BE2C (cell line): Measurements from ENCODE around the gene RASAL1. TPM values are rescaled to one million over a fixed set of nuclear protein-coding genes. Genes with fewer than 3 reads are reported as not detected.
A peak's percentile ranks its signal among the peaks of the same experiment; 100 is the strongest.

ENCODE experiments used
- DNase-seq: peaks from one replicate; pipeline ENCODE4 v3.0.0-alpha.2; 2020
- H3K27me3 ChIP-seq: fragments of 250-450 bp; sonication (Bioruptor Pico); 2 replicates; pipeline ENCODE4 v1.5.1; 2020; ENCODE audit warnings: mild to moderate bottlenecking
- H3K36me3 ChIP-seq: fragments of 250-450 bp; sonication (Bioruptor Pico); 2 replicates; pipeline ENCODE4 v1.5.1; 2020; ENCODE audit warnings: mild to moderate bottlenecking
- H3K4me1 ChIP-seq: fragments of 250-450 bp; sonication (Bioruptor Pico); 2 replicates; pipeline ENCODE4 v1.5.1; 2020
- H3K4me3 ChIP-seq: 2 replicates; pipeline ENCODE4 v1.5.1; 2011; ENCODE audit warnings: low read depth, low read length
- H3K9me3 ChIP-seq: fragments of 250-450 bp; sonication (Bioruptor Pico); 2 replicates; pipeline ENCODE4 v1.5.1; 2020
- polyA plus RNA-seq: library from polyadenylated mRNA; unstranded; fragments of >200 nt; gene quantifications from one replicate; pipeline ENCODE4 v1.2.1, GENCODE V29; 2012; ENCODE audit warnings: low read depth, missing spikeins; ENCODE audit not compliant: insufficient read length, insufficient read depth
- TF ChIP-seq, protein P1 (sequence below): IDR thresholded peaks from 2 replicates; pipeline ENCODE4 v1.5.1; 2012; ENCODE audit warnings: mild to moderate bottlenecking, low read depth, low read length

RASAL1 gene, protein sequence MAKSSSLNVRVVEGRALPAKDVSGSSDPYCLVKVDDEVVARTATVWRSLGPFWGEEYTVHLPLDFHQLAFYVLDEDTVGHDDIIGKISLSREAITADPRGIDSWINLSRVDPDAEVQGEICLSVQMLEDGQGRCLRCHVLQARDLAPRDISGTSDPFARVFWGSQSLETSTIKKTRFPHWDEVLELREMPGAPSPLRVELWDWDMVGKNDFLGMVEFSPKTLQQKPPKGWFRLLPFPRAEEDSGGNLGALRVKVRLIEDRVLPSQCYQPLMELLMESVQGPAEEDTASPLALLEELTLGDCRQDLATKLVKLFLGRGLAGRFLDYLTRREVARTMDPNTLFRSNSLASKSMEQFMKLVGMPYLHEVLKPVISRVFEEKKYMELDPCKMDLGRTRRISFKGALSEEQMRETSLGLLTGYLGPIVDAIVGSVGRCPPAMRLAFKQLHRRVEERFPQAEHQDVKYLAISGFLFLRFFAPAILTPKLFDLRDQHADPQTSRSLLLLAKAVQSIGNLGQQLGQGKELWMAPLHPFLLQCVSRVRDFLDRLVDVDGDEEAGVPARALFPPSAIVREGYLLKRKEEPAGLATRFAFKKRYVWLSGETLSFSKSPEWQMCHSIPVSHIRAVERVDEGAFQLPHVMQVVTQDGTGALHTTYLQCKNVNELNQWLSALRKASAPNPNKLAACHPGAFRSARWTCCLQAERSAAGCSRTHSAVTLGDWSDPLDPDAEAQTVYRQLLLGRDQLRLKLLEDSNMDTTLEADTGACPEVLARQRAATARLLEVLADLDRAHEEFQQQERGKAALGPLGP
- not detected for polyA plus RNA-seq

DNA sequence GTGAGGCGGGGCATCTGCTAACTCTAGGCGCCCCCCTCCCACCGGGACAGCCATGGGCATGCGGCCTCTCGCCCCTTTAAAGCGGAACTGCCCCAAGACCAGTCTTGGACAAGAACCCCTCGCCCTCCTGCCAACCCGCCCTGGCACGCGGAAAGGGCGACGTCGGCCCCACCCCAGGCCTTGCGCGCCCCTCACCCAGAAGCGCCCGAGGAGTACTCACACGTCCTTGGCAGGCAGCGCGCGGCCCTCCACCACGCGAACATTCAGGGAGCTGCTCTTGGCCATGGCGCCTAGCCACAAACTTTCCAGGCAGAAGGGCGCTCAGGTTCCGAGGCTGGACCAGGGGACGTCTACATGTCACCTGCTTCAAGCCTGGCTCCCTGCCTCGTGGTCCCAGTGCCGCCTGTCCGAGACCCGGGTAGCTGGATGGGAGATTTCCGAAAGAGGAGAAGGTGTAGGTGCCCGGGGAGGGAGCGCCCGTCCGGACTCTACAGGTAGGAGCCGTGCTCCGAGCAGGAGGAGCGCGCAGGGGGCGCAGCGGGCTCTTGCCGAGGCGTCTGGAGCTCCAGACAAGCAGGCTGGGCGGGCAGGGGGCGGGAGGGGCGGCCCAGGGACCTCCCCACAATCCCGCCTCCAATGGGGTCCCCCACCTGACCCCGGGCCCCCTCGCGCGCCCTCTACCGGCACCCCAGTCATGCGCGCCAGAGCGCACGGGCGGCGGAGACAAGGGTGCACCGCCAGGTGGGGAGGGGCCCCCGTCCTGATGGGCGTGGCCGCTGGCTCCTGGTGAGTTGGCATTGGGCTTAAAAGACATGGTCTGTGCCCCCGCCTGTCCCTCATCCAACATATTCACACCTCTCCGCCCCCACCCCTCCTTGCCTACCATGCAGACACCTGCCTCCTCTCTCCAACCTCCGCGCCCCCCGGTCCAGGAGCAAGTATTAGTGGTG, at the start of gene RASAL1:
Gene RASAL1 (minus strand): TSS at position 584 of the 950 bp plus-strand sequence. CDS start 299 bp downstream, at position 285.
- Histone ChIP-seq H3K4me3 (no peak within 1 kb of the TSS; the same call in 1 of the 2 replicates), H3K27me3 (no peaks in the 10 kb centered on the region; the same call in 1 of the 2 replicates), H3K9me3 (no peaks in the 10 kb centered on the region), H3K36me3 (no peaks in the 10 kb centered on the region), H3K4me1 (peaks cover 6% of the 10 kb centered on the region)
- peak; percentile 46 for DNase-seq
- TF ChIP-seq, protein P1, sequence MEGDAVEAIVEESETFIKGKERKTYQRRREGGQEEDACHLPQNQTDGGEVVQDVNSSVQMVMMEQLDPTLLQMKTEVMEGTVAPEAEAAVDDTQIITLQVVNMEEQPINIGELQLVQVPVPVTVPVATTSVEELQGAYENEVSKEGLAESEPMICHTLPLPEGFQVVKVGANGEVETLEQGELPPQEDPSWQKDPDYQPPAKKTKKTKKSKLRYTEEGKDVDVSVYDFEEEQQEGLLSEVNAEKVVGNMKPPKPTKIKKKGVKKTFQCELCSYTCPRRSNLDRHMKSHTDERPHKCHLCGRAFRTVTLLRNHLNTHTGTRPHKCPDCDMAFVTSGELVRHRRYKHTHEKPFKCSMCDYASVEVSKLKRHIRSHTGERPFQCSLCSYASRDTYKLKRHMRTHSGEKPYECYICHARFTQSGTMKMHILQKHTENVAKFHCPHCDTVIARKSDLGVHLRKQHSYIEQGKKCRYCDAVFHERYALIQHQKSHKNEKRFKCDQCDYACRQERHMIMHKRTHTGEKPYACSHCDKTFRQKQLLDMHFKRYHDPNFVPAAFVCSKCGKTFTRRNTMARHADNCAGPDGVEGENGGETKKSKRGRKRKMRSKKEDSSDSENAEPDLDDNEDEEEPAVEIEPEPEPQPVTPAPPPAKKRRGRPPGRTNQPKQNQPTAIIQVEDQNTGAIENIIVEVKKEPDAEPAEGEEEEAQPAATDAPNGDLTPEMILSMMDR: peak; percentile 33; the same call in 1 of the 2 replicates

DNA sequence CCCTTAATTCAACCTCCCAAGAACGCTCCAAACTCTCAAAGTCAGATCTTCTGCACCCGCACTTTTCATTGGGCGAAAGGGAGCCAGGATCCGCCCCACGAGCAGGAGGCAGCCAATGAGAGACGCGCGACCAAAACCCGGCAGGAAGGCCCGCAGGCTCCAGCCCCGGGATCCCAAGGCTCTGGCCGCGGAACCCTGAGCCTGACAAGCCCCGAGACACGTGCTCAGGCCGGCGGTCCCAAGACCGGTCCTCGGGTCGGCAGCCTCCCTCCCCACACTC, 49.3 kb upstream of the RASAL1 start:
- Histone ChIP-seq H3K36me3 (peaks cover 27% of the 10 kb centered on the region), H3K9me3 (no peaks in the 10 kb centered on the region), H3K4me3 (peak overlapping the region; percentile 91), H3K4me1 (peaks cover 5% of the 10 kb centered on the region; the same call in 1 of the 2 replicates), H3K27me3 (no peaks in the 10 kb centered on the region)
- TF ChIP-seq, protein P1: no peak
- DNase-seq: peak; percentile 91

DNA sequence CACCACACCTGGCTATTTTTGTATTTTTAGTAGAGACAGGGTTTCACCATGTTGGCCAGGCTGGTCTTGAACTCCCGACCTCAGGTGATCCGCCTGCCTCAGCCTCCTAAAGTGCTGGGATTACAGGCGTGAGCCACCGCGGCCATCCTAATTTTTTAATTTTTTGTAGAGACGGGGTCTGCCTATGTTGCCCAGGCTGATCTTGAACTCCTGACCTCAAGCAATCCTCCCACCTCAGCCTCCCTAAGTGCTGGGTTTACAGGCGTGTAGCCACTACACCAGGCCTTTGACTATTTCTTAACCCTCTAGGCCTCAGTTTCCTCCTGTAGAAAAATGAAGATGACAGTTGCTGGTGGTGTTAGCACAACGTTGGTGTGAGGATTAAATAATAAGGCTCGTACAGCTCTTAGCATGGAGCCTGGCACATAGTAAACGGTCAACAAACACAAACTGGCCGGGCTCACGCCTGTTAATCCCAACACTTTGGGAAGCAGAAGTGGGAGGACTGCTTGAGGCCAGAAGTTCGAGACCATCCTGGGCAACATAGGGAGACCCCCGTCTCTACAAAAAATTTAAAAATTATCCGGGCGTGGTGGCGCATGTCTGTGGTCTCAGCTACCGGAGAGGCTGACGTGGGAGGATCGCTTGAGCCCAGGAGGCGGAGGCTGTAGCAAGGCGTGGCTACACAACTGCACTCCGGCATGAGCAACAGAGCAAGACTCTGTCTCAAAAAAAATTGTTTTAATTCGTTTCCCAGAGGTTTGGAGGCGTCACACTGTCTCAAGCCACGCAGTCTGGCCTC, 48.7 kb upstream of the RASAL1 start:
- peak overlapping the region; percentile 91 for H3K4me3 ChIP-seq
- DNase-seq: no peak

DNA sequence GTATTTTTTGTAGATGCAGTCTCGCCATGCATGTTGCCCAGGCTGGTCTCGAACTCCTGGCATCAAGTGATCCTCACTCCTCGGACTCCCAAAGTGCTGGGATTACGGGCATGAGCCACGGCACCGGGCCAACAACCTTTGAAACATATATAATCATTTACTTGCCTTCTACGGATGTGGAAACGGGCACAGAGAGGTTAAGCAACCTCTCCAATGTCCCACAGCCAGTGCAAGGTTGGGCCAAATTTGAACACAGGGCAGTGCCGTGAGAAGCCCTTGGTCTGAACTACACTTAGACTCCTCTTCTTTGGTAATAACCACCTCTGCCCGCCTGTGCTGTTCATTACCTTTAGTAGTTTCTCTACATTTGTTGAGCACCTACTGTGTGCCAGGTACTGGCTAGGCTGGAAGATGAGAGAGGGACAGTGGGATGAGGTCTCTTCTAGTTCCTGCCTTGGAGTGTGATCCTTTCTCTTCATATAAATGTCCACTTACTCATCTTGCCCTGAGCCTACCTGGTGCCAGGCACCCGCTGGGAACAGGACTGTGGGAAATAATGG, 47.5 kb upstream of the RASAL1 start:
- Histone ChIP-seq H3K4me1 (peaks cover 5% of the 10 kb centered on the region; the same call in 1 of the 2 replicates), H3K27me3 (no peaks in the 10 kb centered on the region), H3K9me3 (no peaks in the 10 kb centered on the region), H3K4me3 (no peak overlapping the region), H3K36me3 (peaks cover 42% of the 10 kb centered on the region)
- TF ChIP-seq, protein P1: no peak
- DNase-seq: no peak

More for the DNA sequence above, 48.7 kb upstream of the RASAL1 start:
- Histone ChIP-seq H3K9me3 (no peaks in the 10 kb centered on the region), H3K27me3 (no peaks in the 10 kb centered on the region), H3K36me3 (peaks cover 33% of the 10 kb centered on the region), H3K4me1 (peaks cover 5% of the 10 kb centered on the region; the same call in 1 of the 2 replicates)
- TF ChIP-seq, protein P1: no peak

DNA sequence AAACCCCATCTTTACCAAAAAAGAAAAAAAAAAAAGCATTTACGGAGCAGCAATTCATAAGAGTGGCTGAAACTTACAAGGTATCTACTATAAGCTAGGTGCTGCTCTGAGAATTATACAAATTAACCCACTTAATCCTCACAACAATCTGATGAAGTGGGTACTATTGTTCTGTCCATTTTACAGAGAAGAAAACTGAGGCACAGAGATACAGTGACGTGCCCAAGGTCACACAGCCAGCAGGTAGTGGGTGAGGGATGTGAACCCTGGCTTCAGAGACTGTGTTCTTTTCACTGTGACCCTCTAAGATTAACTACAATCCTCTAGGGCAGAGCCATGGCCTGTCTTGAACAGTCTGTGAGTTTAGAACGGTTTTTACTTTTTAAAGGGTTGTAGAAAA, 46.4 kb upstream of the RASAL1 start:
- Histone ChIP-seq H3K9me3 (no peaks in the 10 kb centered on the region), H3K4me1 (peaks cover 4% of the 10 kb centered on the region; the same call in 1 of the 2 replicates), H3K4me3 (no peak overlapping the region), H3K27me3 (no peaks in the 10 kb centered on the region), H3K36me3 (peaks cover 50% of the 10 kb centered on the region)
- DNase-seq: no peak
- TF ChIP-seq, protein P1: no peak
